ENCODE measurements around the gene SLC37A4. TPM values are rescaled to one million over a fixed set of nuclear protein-coding genes. Genes with fewer than 3 reads are reported as not detected.

Gene SLC37A4
- total RNA-seq, 1 experiment from 2014 or later = 49.3 TPM

DNA sequence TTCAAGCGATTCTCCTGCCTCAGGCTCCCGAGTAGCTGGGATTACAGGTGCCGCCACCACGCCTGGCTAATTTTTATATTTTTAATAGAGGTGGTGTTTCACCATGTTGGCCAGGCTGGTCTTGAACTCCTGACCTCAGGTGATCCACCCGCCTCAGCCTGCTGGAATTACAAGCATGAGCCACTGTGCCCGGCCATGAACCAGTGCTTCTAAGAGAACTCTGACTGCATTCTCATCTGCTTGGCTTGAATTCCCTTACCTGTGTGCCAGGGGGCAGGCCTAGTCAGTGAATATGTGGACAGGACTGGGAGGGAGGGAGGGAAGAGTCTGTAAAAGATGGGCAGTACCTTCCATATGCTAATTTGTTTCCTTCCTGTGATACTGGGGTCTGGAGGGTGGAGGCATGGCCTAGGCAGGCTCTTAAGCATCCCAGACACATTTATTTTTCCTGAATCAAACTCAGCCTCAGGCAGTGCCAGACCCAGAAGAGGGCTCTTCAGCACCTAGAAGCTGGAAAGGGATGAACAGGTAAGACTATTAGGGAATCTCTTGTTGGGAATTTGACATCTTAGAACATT, 19.1 kb downstream of the SLC37A4 start:
- BruUV-seq (replicated peaks) = no TSS peak
- Histone ChIP-seq H3K27me3 (replicated peaks; ENCODE audit: insufficient read depth, low read depth, low read length, poor library complexity) (no peaks in the 10 kb centered on the region), H3K4me3 (ENCODE audit: low read depth, low read length, poor library complexity, severe bottlenecking) (no peak overlapping the region), H3K4me1 (ENCODE audit: insufficient read depth, low read length, poor library complexity, severe bottlenecking) (peaks cover 4% of the 10 kb centered on the region), H3K9me3 (ENCODE audit: low read depth, low read length, poor library complexity, severe bottlenecking) (no peaks in the 10 kb centered on the region), H3K36me3 (ENCODE audit: insufficient read depth, low read length, poor library complexity, severe bottlenecking) (peaks cover 54% of the 10 kb centered on the region), H3K27ac (ENCODE audit: low read depth, low read length, poor library complexity, severe bottlenecking) (no peak overlapping the region)
- POLR2A ChIA-PET (ENCODE audit: low non-redundant PET) = no interaction called here
- CTCF ChIA-PET = no interaction called here
- TF ChIP-seq, protein P1, sequence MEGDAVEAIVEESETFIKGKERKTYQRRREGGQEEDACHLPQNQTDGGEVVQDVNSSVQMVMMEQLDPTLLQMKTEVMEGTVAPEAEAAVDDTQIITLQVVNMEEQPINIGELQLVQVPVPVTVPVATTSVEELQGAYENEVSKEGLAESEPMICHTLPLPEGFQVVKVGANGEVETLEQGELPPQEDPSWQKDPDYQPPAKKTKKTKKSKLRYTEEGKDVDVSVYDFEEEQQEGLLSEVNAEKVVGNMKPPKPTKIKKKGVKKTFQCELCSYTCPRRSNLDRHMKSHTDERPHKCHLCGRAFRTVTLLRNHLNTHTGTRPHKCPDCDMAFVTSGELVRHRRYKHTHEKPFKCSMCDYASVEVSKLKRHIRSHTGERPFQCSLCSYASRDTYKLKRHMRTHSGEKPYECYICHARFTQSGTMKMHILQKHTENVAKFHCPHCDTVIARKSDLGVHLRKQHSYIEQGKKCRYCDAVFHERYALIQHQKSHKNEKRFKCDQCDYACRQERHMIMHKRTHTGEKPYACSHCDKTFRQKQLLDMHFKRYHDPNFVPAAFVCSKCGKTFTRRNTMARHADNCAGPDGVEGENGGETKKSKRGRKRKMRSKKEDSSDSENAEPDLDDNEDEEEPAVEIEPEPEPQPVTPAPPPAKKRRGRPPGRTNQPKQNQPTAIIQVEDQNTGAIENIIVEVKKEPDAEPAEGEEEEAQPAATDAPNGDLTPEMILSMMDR (conservative IDR thresholded peaks at IDR 0.05; ENCODE audit: low read depth, low read length) = no peak
- TF ChIP-seq EZH2 (IDR thresholded peaks at IDR 0.05; ENCODE audit: borderline replicate concordance, low read depth, low read length, poor library complexity, severe bottlenecking) = no peak
- intact Hi-C loops (cut with micrococcal nuclease; ENCODE audit: unreplicated experiment) = loop anchor here (5.0 kb wide), 1 partner anchor 49 kb away; no protein-coding TSS in a partner anchor
- DNase-seq (ENCODE audit: low spot score) = no peak

DNA sequence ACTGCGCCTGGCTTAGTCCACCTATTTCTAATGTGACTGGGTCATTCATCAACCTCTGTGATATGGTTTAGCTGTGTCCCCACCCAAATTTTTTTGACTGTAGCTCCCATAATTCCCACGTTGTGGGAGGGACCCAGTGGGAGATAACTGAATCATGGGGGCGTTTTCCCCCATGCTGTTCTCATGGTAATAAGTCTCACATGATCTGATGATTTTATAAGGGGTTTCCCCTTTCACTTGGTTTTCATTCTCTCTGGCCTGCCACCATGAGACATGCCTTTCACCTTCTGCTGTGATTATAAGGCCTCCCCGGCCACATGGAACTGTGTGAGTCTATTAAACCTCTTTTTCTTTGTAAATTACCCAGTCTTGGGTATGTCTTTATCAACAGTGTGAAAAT, 24.0 kb downstream of the SLC37A4 start:
- POLR2A ChIA-PET (ENCODE audit: low non-redundant PET) = no interaction called here

DNA sequence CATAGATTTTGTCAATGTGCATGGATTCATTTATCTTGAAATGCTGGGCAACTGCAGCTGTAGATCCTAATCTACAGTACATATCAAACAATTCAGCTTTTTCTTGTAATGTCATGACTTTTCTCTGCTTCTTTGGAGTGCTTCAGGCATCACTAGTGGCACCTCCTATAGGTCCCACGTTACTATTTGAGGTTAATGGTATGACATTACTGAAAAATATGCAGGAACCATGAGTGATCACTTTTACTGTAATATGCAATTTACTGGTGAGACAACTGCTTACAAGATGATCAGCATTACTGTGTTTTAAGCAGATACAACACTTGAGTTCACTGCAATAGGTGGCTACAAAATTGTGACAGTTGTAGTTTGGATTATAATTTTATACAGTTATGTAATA, 29.8 kb downstream of the SLC37A4 start:
- no peak overlapping the region for H3K4me3 ChIP-seq (ENCODE audit: low read depth, low read length, poor library complexity, severe bottlenecking)
- no peak overlapping the region for H3K27ac ChIP-seq (ENCODE audit: low read depth, low read length, poor library complexity, severe bottlenecking)
- H3K36me3 ChIP-seq (ENCODE audit: insufficient read depth, low read length, poor library complexity, severe bottlenecking) = peaks cover 37% of the 10 kb centered on the region
- BruUV-seq (replicated peaks) = no TSS peak
- no peak for DNase-seq (ENCODE audit: low spot score)
- CTCF ChIA-PET = no interaction called here
- no peaks in the 10 kb centered on the region for H3K9me3 ChIP-seq (ENCODE audit: low read depth, low read length, poor library complexity, severe bottlenecking)
- POLR2A ChIA-PET (ENCODE audit: low non-redundant PET) = no interaction called here
- intact Hi-C loops (cut with micrococcal nuclease; ENCODE audit: unreplicated experiment) = no loop called here
- TF ChIP-seq, protein P1 (conservative IDR thresholded peaks at IDR 0.05; ENCODE audit: low read depth, low read length) = no peak
- TF ChIP-seq EZH2 (IDR thresholded peaks at IDR 0.05; ENCODE audit: borderline replicate concordance, low read depth, low read length, poor library complexity, severe bottlenecking) = no peak
- H3K4me1 ChIP-seq (ENCODE audit: insufficient read depth, low read length, poor library complexity, severe bottlenecking) = peaks cover 14% of the 10 kb centered on the region
- H3K27me3 ChIP-seq (replicated peaks; ENCODE audit: insufficient read depth, low read depth, low read length, poor library complexity) = no peaks in the 10 kb centered on the region

More for the DNA sequence above, 24.0 kb downstream of the SLC37A4 start:
- Histone ChIP-seq H3K4me1 (ENCODE audit: insufficient read depth, low read length, poor library complexity, severe bottlenecking) (no peaks in the 10 kb centered on the region), H3K36me3 (ENCODE audit: insufficient read depth, low read length, poor library complexity, severe bottlenecking) (peaks cover 27% of the 10 kb centered on the region), H3K4me3 (ENCODE audit: low read depth, low read length, poor library complexity, severe bottlenecking) (no peak overlapping the region), H3K27me3 (replicated peaks; ENCODE audit: insufficient read depth, low read depth, low read length, poor library complexity) (no peaks in the 10 kb centered on the region), H3K27ac (ENCODE audit: low read depth, low read length, poor library complexity, severe bottlenecking) (no peak overlapping the region), H3K9me3 (ENCODE audit: low read depth, low read length, poor library complexity, severe bottlenecking) (no peaks in the 10 kb centered on the region)
- BruUV-seq (replicated peaks) = no TSS peak
- DNase-seq (ENCODE audit: low spot score) = peak; percentile 28
- TF ChIP-seq EZH2 (IDR thresholded peaks at IDR 0.05; ENCODE audit: borderline replicate concordance, low read depth, low read length, poor library complexity, severe bottlenecking) = no peak
- TF ChIP-seq, protein P1 (conservative IDR thresholded peaks at IDR 0.05; ENCODE audit: low read depth, low read length) = no peak
- intact Hi-C loops (cut with micrococcal nuclease; ENCODE audit: unreplicated experiment) = no loop called here
- CTCF ChIA-PET = no interaction called here
